IMR-90 (cell line): ENCODE results near the gene CMIP.

Experiments used
- BHLHE40 ChIP-seq: fragments of 150-350 bp; IDR thresholded peaks from 2 replicates; pipeline ENCODE4 v1.6.1; 2016; ENCODE audit warnings: mild to moderate bottlenecking, low read depth, low read length
- CEBPB ChIP-seq: IDR thresholded peaks from 2 replicates; pipeline ENCODE4 v1.6.1; 2012; ENCODE audit warnings: low read depth, low read length, improper control_type of control experiment
- CTCF ChIP-seq: conservative IDR thresholded peaks from 2 replicates; pipeline ENCODE4 v1.5.1; 2012; ENCODE audit warnings: mild to moderate bottlenecking, low read depth, low read length, improper control_type of control experiment
- ELK1 ChIP-seq: fragments of 150-350 bp; IDR thresholded peaks from 2 replicates; pipeline ENCODE4 v1.6.1; 2016; ENCODE audit warnings: low read depth, mild to moderate bottlenecking, low read length, moderate library complexity, borderline replicate concordance
- MAZ ChIP-seq: IDR thresholded peaks from 2 replicates; pipeline ENCODE4 v1.6.1; 2012; ENCODE audit warnings: low read depth, mild to moderate bottlenecking, low read length, improper control_type of control experiment, moderate library complexity, borderline replicate concordance
- MXI1 ChIP-seq: IDR thresholded peaks from 2 replicates; pipeline ENCODE4 v1.6.1; 2012; ENCODE audit warnings: low read depth, mild to moderate bottlenecking, low read length, moderate library complexity, borderline replicate concordance
- POLR2A ChIP-seq: IDR thresholded peaks from 2 replicates; pipeline ENCODE4 v1.6.1; 2012; ENCODE audit warnings: mild to moderate bottlenecking, low read depth, low read length
- RAD21 ChIP-seq: IDR thresholded peaks from 2 replicates; pipeline ENCODE4 v1.6.1; 2012; ENCODE audit warnings: low read length, improper control_type of control experiment
- RFX5 ChIP-seq: IDR thresholded peaks from 2 replicates; pipeline ENCODE4 v1.8.0; 2012; ENCODE audit warnings: low read depth, mild to moderate bottlenecking, low read length, moderate library complexity
- SMC3 ChIP-seq: fragments of 150-350 bp; IDR thresholded peaks from 2 replicates; pipeline ENCODE4 v1.6.1; 2016; ENCODE audit warnings: low read depth, mild to moderate bottlenecking, antibody characterized with exemption, low read length, moderate library complexity
- USF2 ChIP-seq: fragments of 150-350 bp; IDR thresholded peaks from 2 replicates; pipeline ENCODE4 v1.6.1; 2017; ENCODE audit warnings: mild to moderate bottlenecking, antibody characterized with exemption, low read length, low read depth

DNA sequence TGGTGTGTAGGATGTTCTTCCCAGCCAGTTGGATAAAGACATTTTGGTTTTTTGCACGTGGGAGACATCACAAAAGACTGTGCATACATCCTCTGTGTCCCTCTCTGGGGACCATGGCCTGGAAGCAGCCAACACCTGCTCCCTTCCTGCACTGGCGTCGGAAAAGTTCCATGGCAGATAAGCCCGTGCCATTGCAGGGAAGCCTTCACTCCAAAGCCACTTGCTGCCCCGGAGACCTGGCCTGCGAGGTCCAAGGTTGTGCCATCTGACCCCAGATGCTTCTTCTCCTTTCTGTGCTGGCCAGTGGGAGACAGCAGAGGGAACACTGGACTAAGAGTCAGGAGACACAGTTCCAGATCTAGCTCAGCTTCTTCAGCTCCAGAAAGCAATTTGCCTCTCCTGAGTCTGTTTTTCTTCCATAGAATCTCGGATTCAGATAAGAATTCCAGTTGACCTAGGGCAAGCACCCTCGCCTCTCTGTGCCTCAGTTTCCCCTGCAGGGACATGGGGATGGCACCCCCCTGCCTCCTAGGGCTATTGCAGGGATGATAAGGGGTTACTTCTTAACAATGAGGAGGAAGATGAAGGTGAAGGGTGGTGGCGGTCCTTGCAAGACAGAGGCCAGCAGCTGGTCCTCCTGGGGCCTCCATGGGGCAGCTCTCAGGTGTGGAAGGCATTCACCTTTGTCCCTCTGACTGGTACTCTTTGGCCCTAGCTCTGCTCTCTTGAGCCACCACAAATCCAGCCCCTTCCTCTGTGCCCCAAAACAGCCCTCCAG, 134.2 kb downstream of the CMIP start:
- TF ChIP-seq CTCF (no peak), SMC3 (no peak), BHLHE40 (no peak), CEBPB (no peak), POLR2A (no peak), MXI1 (no peak), USF2 (no peak), RAD21 (no peak), MAZ (no peak), RFX5 (no peak), ELK1 (no peak)
